ENCODE data around the gene DDX10. TPM values are rescaled to one million over a fixed set of nuclear protein-coding genes. Genes with fewer than 3 reads are reported as not detected.

DDX10 gene
- polyA plus RNA-seq, 1 donor: 20.7 TPM

GRCh38 chr11:108983636-108984420, 319.0 kb downstream of the DDX10 start:
- no peak for DNase-seq (ENCODE audit: low read depth)

DNA sequence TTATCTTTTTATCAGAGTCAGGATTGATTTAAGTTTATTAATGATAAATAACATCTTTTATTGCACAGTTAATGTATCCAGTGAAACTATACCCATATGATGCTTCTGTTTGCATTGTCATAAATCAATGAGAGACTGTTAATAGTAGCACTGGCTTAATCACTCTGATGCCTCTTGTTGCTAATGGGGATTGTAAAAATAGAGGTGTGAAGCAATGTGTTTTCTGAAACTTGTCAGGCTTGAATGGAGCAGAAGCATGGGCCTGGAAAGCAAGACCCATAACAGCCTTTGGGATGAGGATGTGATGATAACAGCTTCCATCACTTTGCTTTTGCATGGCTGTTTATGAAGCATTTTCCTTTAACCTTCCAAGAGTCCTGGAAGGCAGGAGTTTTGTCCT, 319.7 kb downstream of the DDX10 start:
- no peak for DNase-seq (ENCODE audit: low read depth)

DNA sequence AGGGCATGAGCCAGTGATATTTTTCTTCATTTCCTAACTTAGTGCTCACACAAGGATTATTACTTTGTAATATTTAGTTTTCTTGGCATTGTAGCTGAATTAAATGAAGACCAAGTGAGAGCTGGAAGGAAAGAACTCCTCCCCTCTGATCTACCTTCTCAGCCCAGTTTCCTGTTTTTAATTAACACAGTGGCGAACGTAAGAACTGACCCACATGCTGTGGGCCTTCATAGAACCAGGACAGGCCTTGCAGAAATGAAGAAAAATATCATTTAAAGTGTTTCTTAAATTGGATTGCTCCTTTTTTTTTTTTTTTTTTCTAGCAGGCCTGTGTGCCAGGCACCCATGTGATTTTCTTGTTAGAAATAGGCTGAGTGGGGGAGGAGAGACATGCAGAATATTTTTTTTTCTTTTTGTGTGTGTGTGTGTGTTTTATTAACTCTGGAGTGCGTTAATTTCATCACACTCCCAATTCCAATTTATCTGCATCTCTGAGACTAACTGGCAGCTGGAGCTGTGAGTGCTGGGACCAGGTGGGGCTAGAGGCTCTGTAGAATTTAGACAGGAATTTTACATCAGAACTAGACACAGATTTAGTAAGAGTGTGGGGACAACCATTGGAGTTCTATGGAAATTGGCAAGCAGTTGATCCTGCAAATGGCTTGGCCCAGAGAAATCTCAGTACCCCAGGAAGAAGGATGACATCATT, 320.5 kb downstream of the DDX10 start:
- no peak for DNase-seq (ENCODE audit: low read depth)

GRCh38 chr11:108985945-108986279, 321.0 kb downstream of the DDX10 start:
- no peak for DNase-seq (ENCODE audit: low read depth)

Other genes with a start within 250 kb of the DDX10 start
- 0.70 TPM for gene C11orf65, start 197.5 kb upstream of the DDX10 start, polyA plus RNA-seq (ENCODE audit: insufficient read length)
- gene POGLUT3, start 166.7 kb upstream of the DDX10 start, polyA plus RNA-seq (ENCODE audit: insufficient read length): 41.7 TPM
- 0.43 TPM for gene EXPH5, start 71.3 kb upstream of the DDX10 start, polyA plus RNA-seq (ENCODE audit: insufficient read length)